Stimulated activated CD4-positive, alpha-beta T cell treated with anti-CD3 and anti-CD28 coated beads, Interleukin-15, amount 100 ng/mL, for 48 hours (primary cell): ENCODE measurements around the gene SEMG2.

Experiments used
- DNase-seq, 2 donors: peaks; one replicate each; pipeline ENCODE4 v3.0.0-alpha.2; 2020; ENCODE audit warnings: low read depth in 2 of 2

The SEMG2 gene

DNA sequence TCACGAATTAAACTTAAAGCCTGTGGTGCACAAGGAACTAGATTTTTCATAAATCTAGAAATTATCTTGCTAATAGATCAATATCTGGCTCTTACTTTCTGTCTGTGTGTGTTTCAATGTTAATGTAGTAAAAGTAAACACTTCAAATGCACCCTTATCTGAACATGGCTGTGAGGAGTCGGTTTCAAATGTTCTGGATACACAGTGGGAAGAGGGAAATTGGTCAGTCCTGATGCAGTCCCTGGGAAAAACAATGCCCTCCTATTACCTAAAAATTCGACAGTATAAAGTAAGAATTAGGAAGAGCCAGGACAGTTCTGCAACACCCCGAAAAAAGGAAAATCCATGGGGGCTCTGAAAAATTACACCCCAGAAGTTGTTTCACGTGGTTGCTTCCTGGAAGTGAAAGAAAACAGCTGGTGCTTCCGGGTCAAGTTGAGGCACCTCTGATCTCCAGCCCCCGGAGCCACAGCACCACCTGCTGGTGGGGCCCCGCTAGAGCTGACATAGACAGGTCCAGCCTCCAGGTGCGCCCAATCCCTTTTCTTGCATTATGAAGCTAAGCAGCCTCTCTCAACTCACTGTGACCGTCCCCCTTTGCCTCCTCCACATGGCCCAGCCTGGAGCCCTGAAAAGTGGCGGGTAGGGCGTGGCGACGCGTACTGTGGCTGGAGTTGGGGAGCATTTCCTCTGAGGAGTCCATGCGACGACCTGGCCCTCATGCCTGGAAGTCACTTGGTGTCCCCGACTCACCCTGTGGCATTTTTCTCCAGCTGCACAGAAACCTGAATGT, 8.3 kb downstream of the SEMG2 start:
- DNase-seq = peak; percentile 32 to 56

GRCh38 chr20:45230631-45231030, 9.5 kb downstream of the SEMG2 start:
- DNase-seq = no peak

DNA sequence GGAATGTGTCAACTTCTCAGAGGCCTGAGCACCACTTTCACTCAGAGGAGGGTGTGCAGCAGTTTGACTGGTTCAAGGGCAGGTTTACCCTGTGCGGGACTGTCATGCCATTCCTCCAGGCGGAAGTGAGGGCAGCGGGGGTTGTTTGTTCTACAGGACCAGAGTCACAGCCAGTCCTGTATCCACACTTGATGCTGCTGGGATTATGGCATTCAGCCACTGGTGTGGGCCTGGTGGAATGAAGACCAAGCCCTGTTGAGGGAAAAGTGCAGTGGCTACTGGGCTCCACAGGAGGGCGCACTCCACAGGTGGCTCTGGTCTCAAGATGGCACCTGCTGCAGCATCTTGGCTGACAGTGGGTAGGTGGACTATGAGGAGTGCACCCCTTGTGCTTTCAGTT, 14.8 kb downstream of the SEMG2 start:
- no peak for DNase-seq

GRCh38 chr20:45238139-45238538, 17.0 kb downstream of the SEMG2 start:
- no peak for DNase-seq

DNA sequence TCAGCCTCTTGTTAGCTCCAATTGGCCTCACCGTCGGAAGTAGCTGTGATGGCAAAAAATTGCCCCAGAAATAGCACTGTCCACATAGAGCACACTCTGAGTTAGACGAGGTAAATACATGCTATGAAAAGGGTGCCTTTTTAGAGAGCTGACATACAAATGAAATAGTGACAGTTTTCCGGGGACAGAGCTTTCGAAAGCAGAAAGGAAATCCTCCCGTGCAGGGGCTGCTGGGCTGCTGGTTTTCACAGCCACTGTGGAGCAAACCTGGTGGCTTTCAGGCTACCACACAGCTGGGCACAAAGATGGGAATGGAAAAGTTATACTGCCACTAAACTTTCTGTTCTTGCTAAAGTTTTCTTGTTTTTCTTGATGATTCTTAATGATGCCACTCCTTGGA, 24.9 kb downstream of the SEMG2 start:
- DNase-seq = no peak

- no peak for DNase-seq
Measured at GRCh38 chr20:45247865-45248264, 26.7 kb downstream of the SEMG2 start.

GRCh38 chr20:45248609-45249008, 27.4 kb downstream of the SEMG2 start:
- no peak for DNase-seq

- no peak for DNase-seq
Measured at GRCh38 chr20:45251884-45252560, 30.8 kb downstream of the SEMG2 start.

DNA sequence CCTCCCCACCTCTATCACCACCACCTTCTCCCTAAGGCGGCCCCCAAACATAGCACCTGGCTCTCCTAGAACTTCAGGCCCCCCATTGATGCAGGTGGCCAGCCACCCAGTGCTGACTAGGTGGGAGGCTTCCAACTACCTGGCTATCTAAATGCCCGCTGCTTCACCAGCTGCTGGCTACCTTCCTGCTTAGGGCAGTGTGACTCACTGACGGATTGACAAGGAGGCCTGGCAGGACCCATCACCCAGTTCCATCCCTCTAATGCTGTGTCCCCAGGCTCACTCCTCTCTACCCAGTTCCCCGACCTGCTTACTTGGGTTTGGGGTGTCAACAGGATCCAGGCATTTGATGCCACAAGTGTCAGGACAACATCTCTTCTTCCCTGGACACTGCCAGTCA, 32.1 kb downstream of the SEMG2 start:
- DNase-seq = no peak

- DNase-seq = no peak
Measured at GRCh38 chr20:45254383-45255262, 33.5 kb downstream of the SEMG2 start, which contains the start of gene SLPI. TSS of gene SLPI (minus strand) at chr20:45254564. CDS start at chr20:45254543, 21 bp downstream.

GRCh38 chr20:45257161-45257560, 36.0 kb downstream of the SEMG2 start:
- DNase-seq = no peak

DNA sequence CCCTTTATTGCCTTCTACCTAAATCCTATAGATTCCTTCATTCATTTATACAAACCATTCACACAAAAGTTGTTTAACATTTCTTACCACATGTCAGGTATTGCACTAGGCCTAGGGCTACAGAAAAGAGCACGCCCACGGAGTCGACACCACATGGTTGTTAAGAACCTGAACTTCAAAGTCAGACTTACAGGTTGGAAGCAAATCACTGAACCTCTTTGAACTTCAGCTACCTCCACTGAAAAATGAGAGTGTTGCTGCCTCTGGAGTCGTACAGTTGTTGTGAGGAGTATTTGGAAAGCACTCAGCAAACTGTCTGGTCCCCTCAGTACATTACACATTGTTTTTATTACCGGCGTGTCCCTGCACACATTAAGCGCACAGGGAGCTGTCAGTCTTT, 36.5 kb downstream of the SEMG2 start:
- DNase-seq = no peak

DNA sequence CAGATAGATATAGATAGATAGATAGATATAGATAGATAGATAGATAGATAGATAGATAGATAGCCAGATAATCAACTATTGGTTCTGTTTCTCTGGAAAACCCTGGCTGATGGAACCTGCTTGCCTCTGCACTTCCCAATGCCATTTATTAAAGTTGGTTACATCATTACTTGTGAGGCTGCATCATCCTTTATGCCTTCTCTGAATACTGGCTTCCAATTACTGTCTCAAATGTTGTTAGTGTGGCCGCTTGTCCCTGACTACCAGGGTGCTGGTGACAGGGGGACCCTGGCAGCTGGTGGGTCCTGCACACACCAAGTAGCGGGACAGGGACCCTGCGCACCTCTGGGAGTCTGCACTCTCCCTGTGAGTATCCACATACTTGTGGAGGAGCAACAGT, 37.1 kb downstream of the SEMG2 start:
- DNase-seq = no peak

- no peak for DNase-seq
Measured at GRCh38 chr20:45258664-45259063, 37.5 kb downstream of the SEMG2 start.

DNA sequence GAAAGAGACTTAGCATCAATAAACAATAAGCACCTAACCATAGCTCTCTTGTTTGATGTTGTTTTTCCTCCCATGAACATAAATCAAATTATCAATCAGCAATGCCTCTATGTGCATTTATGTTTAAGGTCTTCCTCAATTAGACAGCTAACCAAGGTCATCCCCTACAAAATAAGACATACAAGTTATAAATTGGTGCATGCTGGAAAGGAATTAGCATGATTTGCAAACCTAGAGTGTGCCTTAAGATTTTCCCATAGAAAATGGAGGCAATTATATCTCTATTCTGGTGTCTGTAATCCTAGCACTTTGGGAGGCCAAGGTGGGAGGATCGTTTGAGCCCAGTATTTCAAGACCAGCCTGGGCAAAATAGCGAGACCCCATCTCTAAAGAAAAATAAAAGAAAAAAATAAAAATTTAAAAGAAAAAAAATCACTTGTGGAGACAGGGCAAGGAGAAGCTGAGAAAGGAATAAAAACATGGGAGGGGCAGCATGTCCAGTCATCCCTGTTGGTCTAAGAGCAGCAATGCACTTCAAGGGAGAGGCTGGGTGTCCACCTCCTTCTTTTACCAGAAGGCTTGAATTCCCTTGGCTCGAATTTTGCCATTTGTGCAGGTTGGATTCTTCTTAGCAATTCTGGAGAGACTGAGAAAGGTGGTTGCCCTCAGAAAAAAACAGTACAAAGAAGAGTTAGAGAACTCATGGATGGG, 42.5 kb downstream of the SEMG2 start:
- no peak for DNase-seq

- no peak for DNase-seq
Measured at GRCh38 chr20:45266977-45267376, 45.8 kb downstream of the SEMG2 start.

DNA sequence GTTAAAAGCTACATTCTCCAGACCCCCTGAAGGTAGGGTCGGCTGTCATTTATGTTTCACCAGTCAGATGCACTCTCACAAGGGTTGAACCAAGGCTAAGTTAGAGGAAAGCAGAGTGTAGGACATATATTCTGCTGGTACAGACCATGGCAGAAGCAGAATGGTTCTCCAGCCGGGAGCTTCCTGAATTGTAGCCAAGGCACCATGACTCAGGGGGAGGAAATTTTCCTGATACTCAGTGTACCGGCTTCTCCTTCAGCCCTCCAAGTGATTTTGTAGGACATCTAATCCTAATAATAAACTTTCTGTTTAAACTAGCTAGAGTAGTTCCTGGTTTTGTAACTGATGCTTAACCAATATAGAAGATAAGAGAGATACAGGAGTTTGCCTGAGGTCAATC, 47.4 kb downstream of the SEMG2 start:
- no peak for DNase-seq

DNA sequence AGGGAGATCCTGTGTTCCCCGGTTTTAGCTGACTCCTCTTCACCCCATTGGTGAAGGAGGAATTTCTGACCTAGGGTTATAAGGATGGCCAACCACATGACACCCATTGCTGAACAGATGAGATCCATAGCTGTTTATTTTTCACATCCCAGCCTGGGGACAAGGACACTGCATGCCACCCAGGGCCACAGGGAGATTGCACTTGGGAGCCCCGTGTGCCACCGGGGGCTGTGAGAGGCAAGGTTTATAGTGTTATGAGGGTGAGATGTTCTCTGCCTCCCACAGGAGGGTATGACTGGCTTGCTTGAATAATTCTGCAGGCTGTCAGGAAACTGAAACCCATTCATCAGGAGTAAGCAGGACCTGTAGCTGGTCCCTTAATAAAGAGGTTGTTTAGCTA, 47.9 kb downstream of the SEMG2 start:
- DNase-seq = no peak

DNA sequence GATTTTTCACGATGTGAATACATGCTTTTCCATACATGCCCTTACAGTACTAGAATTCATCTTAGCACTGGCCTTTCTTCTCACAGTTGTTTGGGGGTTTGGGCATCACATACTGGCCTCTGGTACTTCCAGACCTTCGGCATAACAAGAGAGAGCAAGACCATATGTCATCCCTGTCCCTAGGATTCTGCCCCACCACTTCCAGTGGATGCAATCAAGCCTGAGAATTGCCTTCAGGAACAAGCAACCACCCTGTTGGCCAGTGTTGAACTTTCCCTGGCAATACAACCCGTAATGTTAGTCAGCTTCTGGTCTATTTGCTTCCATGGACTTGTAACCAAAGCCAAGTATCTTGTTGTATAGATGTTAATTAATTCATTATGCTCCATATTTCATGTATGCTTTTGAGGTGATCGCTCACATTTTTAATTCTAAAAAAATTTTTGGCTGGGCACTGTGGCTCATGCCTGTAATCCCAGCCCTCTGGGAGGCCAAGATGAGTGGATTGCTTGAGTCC, 48.6 kb downstream of the SEMG2 start:
- DNase-seq = no peak
